H1 (cell line): ENCODE measurements around the gene DRGX. TPM values are rescaled to one million over a fixed set of nuclear protein-coding genes. Genes with fewer than 3 reads are reported as not detected.

Source experiments
- CTCF ChIA-PET: fragments of 300-600 bp; sonication (Branson Sonifier 250); formaldehyde crosslinking; loops from one replicate; lab custom pipeline; 2021; ENCODE audit not compliant: partially characterized antibody; lab: Charles Lee
- POLR2A ChIA-PET: fragments of 300-600 bp; sonication (Branson Sonifier 250); formaldehyde crosslinking; loops from one replicate; lab custom pipeline; 2021; ENCODE audit warnings: inconsistent platforms; ENCODE audit not compliant: partially characterized antibody; lab: Charles Lee
- DNase-seq, 2 experiments: peaks; one replicate each; pipeline versions ENCODE4 v3.0.0 to v3.0.0-alpha.2; 2010 to 2022; ENCODE audit warnings: low spot score in 2 of 2, low read depth in 1 of 2, mixed read lengths in 1 of 2
- FAIRE-seq: peaks from 2 replicates; lab custom pipeline; 2011; peaks lifted over from hg19 to GRCh38; lab: Jason Lieb, UNC
- H2AFZ ChIP-seq: 2 replicates; pipeline ENCODE4 v1.8.1; 2012; ENCODE audit warnings: low read length, inconsistent platforms
- H2AK5ac ChIP-seq: 2 replicates; pipeline ENCODE4 v1.6.1; 2013; ENCODE audit warnings: low read depth, low read length
- H2BK120ac ChIP-seq: replicated peaks from 2 replicates; pipeline ENCODE3; 2013; ENCODE audit warnings: low read depth, low read length, inconsistent platforms
- H2BK12ac ChIP-seq: 2 replicates; pipeline ENCODE4 v1.6.1; 2013; ENCODE audit warnings: low read depth, low read length
- H2BK15ac ChIP-seq: 2 replicates; pipeline ENCODE4 v1.6.1; 2013; ENCODE audit warnings: low read length
- H2BK20ac ChIP-seq: 2 replicates; pipeline ENCODE4 v1.6.1; 2013; ENCODE audit warnings: low read length
- H2BK5ac ChIP-seq: 2 replicates; pipeline ENCODE4 v1.6.1; 2013; ENCODE audit warnings: low read depth, low read length
- H3K14ac ChIP-seq: 2 replicates; pipeline ENCODE4 v1.6.1; 2013; ENCODE audit warnings: inconsistent platforms; ENCODE audit not compliant: insufficient read length
- H3K18ac ChIP-seq: 2 replicates; pipeline ENCODE4 v1.6.1; 2013; ENCODE audit warnings: low read length; ENCODE audit errors: extremely low read depth
- H3K23ac ChIP-seq: 2 replicates; pipeline ENCODE4 v1.6.1; 2013; ENCODE audit warnings: inconsistent platforms; ENCODE audit not compliant: insufficient read length
- H3K23me2 ChIP-seq: 2 replicates; pipeline ENCODE4 v1.6.1; 2013; ENCODE audit warnings: low read depth, low read length
- H3K27ac ChIP-seq: 2 replicates; pipeline ENCODE4 v1.6.1; 2011; ENCODE audit warnings: low read depth, low read length, inconsistent platforms
- H3K27me3 ChIP-seq, 4 experiments: replicated peaks in 1 of 4; 1 replicate in 1 of 4; 2 replicates in 3 of 4; pipeline versions ENCODE4 v1.6.1 to v1.8.1; 2011 to 2013; ENCODE audit warnings: low read length in 3 of 4, mild to moderate bottlenecking in 3 of 4, inconsistent platforms in 2 of 4, mixed read lengths in 2 of 4, moderate library complexity in 1 of 4; ENCODE audit not compliant: control insufficient read depth in 3 of 4, insufficient read depth in 3 of 4; ENCODE audit errors: extremely low read depth in 1 of 4
- H3K36me3 ChIP-seq, 4 experiments: 2 replicates each; pipeline versions ENCODE4 v1.6.1 to v1.8.1; 2011 to 2013; ENCODE audit warnings: mild to moderate bottlenecking in 4 of 4, low read length in 3 of 4, moderate library complexity in 2 of 4, control low read depth in 1 of 4, inconsistent platforms in 1 of 4; ENCODE audit not compliant: insufficient read depth in 4 of 4, control insufficient read depth in 2 of 4
- H3K4ac ChIP-seq: replicated peaks from 2 replicates; pipeline ENCODE3; 2013; ENCODE audit warnings: low read length, low read depth, mixed read lengths, inconsistent platforms; ENCODE audit not compliant: insufficient read length
- H3K4me1 ChIP-seq, 4 experiments: replicated peaks in 1 of 4; 1 replicate in 1 of 4; 2 replicates in 3 of 4; pipeline versions ENCODE4 v1.6.1 to v1.8.1; 2011 to 2013; ENCODE audit warnings: low read length in 3 of 4, inconsistent platforms in 2 of 4, mixed read lengths in 1 of 4; ENCODE audit not compliant: insufficient read depth in 4 of 4, control insufficient read depth in 3 of 4
- H3K4me2 ChIP-seq, 2 experiments: 2 replicates each; pipeline versions ENCODE4 v1.6.1 to v1.8.1; 2011 to 2013; ENCODE audit warnings: low read depth in 2 of 2, low read length in 2 of 2, control low read depth in 1 of 2, inconsistent platforms in 1 of 2, mild to moderate bottlenecking in 1 of 2; ENCODE audit not compliant: insufficient read depth in 1 of 2
- H3K4me3 ChIP-seq, 4 experiments: fragments of 200-600, 300-600 bp in 1 of 4; sonication (generic), shearing (Covaris generic), sonication (Bioruptor Twin) in 1 of 4; 2 replicates each; pipeline versions ENCODE4 v1.5.1 to v1.8.1; 2011 to 2016; ENCODE audit warnings: low read length in 4 of 4, low read depth in 3 of 4, control low read depth in 2 of 4, inconsistent platforms in 2 of 4, mild to moderate bottlenecking in 2 of 4, mixed read lengths in 1 of 4, moderate library complexity in 1 of 4; ENCODE audit not compliant: insufficient read depth in 2 of 4; ENCODE audit errors: extremely low read depth in 1 of 4
- H3K56ac ChIP-seq: replicated peaks from 2 replicates; pipeline ENCODE3; 2013; ENCODE audit warnings: low read depth, mild to moderate bottlenecking, mixed read lengths, low read length, inconsistent platforms; ENCODE audit not compliant: insufficient read length
- H3K79me1 ChIP-seq: 2 replicates; pipeline ENCODE4 v1.6.1; 2013; ENCODE audit warnings: low read depth, low read length, control low read depth
- H3K79me2 ChIP-seq, 2 experiments: 2 replicates each; pipeline versions ENCODE4 v1.6.1 to v1.8.1; 2012 to 2013; ENCODE audit warnings: low read length in 2 of 2, mild to moderate bottlenecking in 2 of 2, inconsistent platforms in 1 of 2; ENCODE audit not compliant: insufficient read depth in 2 of 2, control insufficient read depth in 1 of 2
- H3K9ac ChIP-seq, 4 experiments: replicated peaks in 1 of 4; 1 replicate in 1 of 4; 2 replicates in 3 of 4; pipeline versions ENCODE4 v1.6.1 to v1.8.1; 2011 to 2013; ENCODE audit warnings: low read depth in 3 of 4, low read length in 3 of 4, control low read depth in 2 of 4, mild to moderate bottlenecking in 2 of 4, moderate library complexity in 2 of 4, inconsistent platforms in 1 of 4; ENCODE audit errors: extremely low read depth in 1 of 4
- H3K9me3 ChIP-seq, 2 experiments: 2 replicates each; pipeline versions ENCODE4 v1.6.1 to v1.8.1; 2012 to 2013; ENCODE audit warnings: mild to moderate bottlenecking in 2 of 2, moderate library complexity in 2 of 2, control low read depth in 1 of 2, inconsistent platforms in 1 of 2, low read depth in 1 of 2, low read length in 1 of 2, mixed read lengths in 1 of 2; ENCODE audit not compliant: insufficient read depth in 2 of 2
- H4K20me1 ChIP-seq, 2 experiments: replicated peaks in 1 of 2; 2 replicates each; pipeline versions ENCODE3 to v1.8.1; 2011 to 2013; ENCODE audit warnings: inconsistent platforms in 2 of 2, low read length in 2 of 2, mild to moderate bottlenecking in 1 of 2; ENCODE audit not compliant: insufficient read depth in 2 of 2, control insufficient read depth in 1 of 2
- H4K5ac ChIP-seq: 2 replicates; pipeline ENCODE4 v1.6.1; 2013; ENCODE audit warnings: low read length, low read depth, mixed read lengths, inconsistent platforms; ENCODE audit not compliant: insufficient read length
- H4K8ac ChIP-seq: 2 replicates; pipeline ENCODE4 v1.8.0; 2013; ENCODE audit warnings: mild to moderate bottlenecking, moderate library complexity, low read length, inconsistent platforms; ENCODE audit not compliant: insufficient read depth; ENCODE audit errors: extremely low read depth
- H4K91ac ChIP-seq: replicated peaks from 2 replicates; pipeline ENCODE3; 2013; ENCODE audit warnings: low read length, mixed read lengths, inconsistent platforms; ENCODE audit not compliant: insufficient read length
- ATF2 ChIP-seq: IDR thresholded peaks from 2 replicates; pipeline ENCODE4 v1.6.1; 2012; ENCODE audit warnings: low read length, inconsistent platforms
- BACH1 ChIP-seq: IDR thresholded peaks from 2 replicates; pipeline ENCODE4 v1.6.1; 2012; ENCODE audit warnings: low read length, improper control_type of control experiment
- GTF2F1 ChIP-seq: IDR thresholded peaks from 2 replicates; pipeline ENCODE4 v1.6.1; 2012; ENCODE audit warnings: low read depth, low read length, improper control_type of control experiment, borderline replicate concordance
- HDAC2 ChIP-seq, 2 experiments: fragments of 300-600 bp in 1 of 2; sonication (generic) in 1 of 2; IDR thresholded peaks; 2 replicates each; pipeline ENCODE4 v1.6.1; 2011 to 2012; ENCODE audit warnings: low read depth in 2 of 2, low read length in 2 of 2, mild to moderate bottlenecking in 2 of 2, moderate library complexity in 2 of 2, borderline replicate concordance in 1 of 2, inconsistent platforms in 1 of 2
- POLR2A ChIP-seq, 2 experiments: IDR thresholded peaks; 1 replicate in 1 of 2; 2 replicates in 1 of 2; pipeline ENCODE4 v1.6.1; 2011; ENCODE audit warnings: low read depth in 2 of 2, low read length in 2 of 2, mild to moderate bottlenecking in 2 of 2; ENCODE audit errors: control extremely low read depth in 1 of 2
- SIX5 ChIP-seq: IDR thresholded peaks from 2 replicates; pipeline ENCODE4 v1.6.1; 2011; ENCODE audit warnings: mild to moderate bottlenecking, low read depth, low read length
- TAF1 ChIP-seq: IDR thresholded peaks from 2 replicates; pipeline ENCODE4 v1.6.1; 2011; ENCODE audit warnings: mild to moderate bottlenecking, low read depth, low read length
- TBP ChIP-seq: IDR thresholded peaks from 2 replicates; pipeline ENCODE4 v1.6.1; 2011; ENCODE audit warnings: low read depth, low read length, improper control_type of control experiment
- WGBS, 2 experiments: shearing (Covaris generic) in 1 of 2; methylation state at CpG; one replicate each; pipeline versions ENCODE4 v1.1.6 to v1.1.7; 2013 to 2015; ENCODE audit warnings: low lambda C conversion rate in 2 of 2, mixed read lengths in 2 of 2, inconsistent platforms in 1 of 2, low coverage in 1 of 2, missing lambda C conversion rate in 1 of 2; ENCODE audit not compliant: insufficient replicate concordance in 2 of 2, insufficient coverage in 1 of 2, insufficient read length in 1 of 2; ENCODE audit errors: extremely low coverage in 1 of 2, missing lambda C conversion rate in 1 of 2; 5-methylcytosine and 5-hydroxymethylcytosine counted together
- polyA plus RNA-seq, 7 experiments: library from polyadenylated mRNA; depleted of rRNA in 3 of 7; stranded (reverse) in 5 of 7; unstranded in 2 of 7; fragments of >200 nt in 5 of 7; fragments of 200-250 nt in 2 of 7; gene quantifications; 1 replicate in 5 of 7; 2 replicates in 1 of 7; 4 replicates in 1 of 7; pipeline versions ENCODE4 v1.2.1 to v1.2.3, GENCODE V29; 2011 to 2013; ENCODE audit warnings: missing spikeins in 2 of 7, mixed read lengths in 2 of 7
- total RNA-seq: library from RNA; stranded (reverse); fragmentation: NEBNext Ultra II Directional; extraction: Animal tissue kit (Norgen Biotek cat#: 25700); gene quantifications from 2 replicates; pipeline ENCODE4 v1.2.1, GENCODE V29; 2021
- TF ChIP-seq, protein P1 (sequence below): IDR thresholded peaks from 2 replicates; pipeline ENCODE4 v1.6.1; 2011; ENCODE audit warnings: low read depth, mild to moderate bottlenecking, low read length; ENCODE audit not compliant: insufficient read depth

DRGX gene
- total and polyA plus RNA-seq, 2 of the 8 experiments (the other 6 are each of a cell fraction or from before 2014, with no cell fraction given) = not detected

GRCh38 chr10:49426490-49427360 is 30.8 kb upstream of the DRGX start:
- no peaks in the 10 kb centered on the region for H4K20me1 ChIP-seq
- H3K18ac ChIP-seq = no peak overlapping the region
- no peak overlapping the region for H3K9ac ChIP-seq
- H3K14ac ChIP-seq = no peak overlapping the region
- 88% methylated on average over 9 of the region's 9 CpGs; no CpG with 5 or more reads in 1 of the 2 experiments for WGBS, 2 experiments
- DNase-seq (no peak), FAIRE-seq (no peak)
- H3K23ac ChIP-seq = no peak overlapping the region
- no peaks in the 10 kb centered on the region for H3K4me1 ChIP-seq
- no peak overlapping the region for H2BK20ac ChIP-seq
- no peak overlapping the region for H3K27ac ChIP-seq
- H3K79me1 ChIP-seq = no peaks in the 10 kb centered on the region
- H2AK5ac ChIP-seq = no peak overlapping the region
- H2BK15ac ChIP-seq = no peak overlapping the region
- H4K5ac ChIP-seq = no peak overlapping the region
- H4K8ac ChIP-seq = no peak overlapping the region
- no peak overlapping the region for H4K91ac ChIP-seq
- CTCF ChIA-PET = interaction anchor here (0.8 to 3.4 kb wide), 2 partner anchors 18 to 37 kb away, joined by 3 to 13 read pairs; no protein-coding TSS in a partner anchor
- POLR2A ChIA-PET = no interaction called here
- no peak overlapping the region for H2BK120ac ChIP-seq
- H3K4ac ChIP-seq = no peak overlapping the region
- TF ChIP-seq TBP = no peak
- TF ChIP-seq BACH1 = no peak
- TF ChIP-seq TAF1 = no peak
- TF ChIP-seq SIX5 = no peak
- no peak for TF ChIP-seq HDAC2 (IDR thresholded peaks at IDR 0.05; ENCODE audit: borderline replicate concordance in 1 of 2, low read depth in 2 of 2, low read length in 2 of 2)
- no peak for TF ChIP-seq POLR2A (IDR thresholded peaks at IDR 0.05; ENCODE audit: control extremely low read depth in 1 of 2, low read depth in 2 of 2, low read length in 2 of 2)
- no peak for TF ChIP-seq GTF2F1
- no peak for TF ChIP-seq ATF2
- TF ChIP-seq, protein P1, sequence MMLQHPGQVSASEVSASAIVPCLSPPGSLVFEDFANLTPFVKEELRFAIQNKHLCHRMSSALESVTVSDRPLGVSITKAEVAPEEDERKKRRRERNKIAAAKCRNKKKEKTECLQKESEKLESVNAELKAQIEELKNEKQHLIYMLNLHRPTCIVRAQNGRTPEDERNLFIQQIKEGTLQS = no peak
- H2AFZ ChIP-seq = no peak overlapping the region
- H3K79me2 ChIP-seq = no peaks in the 10 kb centered on the region
- H3K27me3 ChIP-seq = no peaks in the 10 kb centered on the region
- H3K9me3 ChIP-seq = peaks cover 15 to 21% of the 10 kb centered on the region in 2 experiments
- H3K36me3 ChIP-seq = no peaks in the 10 kb centered on the region
- no peak overlapping the region for H3K4me3 ChIP-seq
- H3K56ac ChIP-seq = no peak overlapping the region
- no peak overlapping the region for H2BK12ac ChIP-seq
- peaks cover 4% of the 10 kb centered on the region; the same call in 1 of the 2 replicates for H3K23me2 ChIP-seq
- no peak overlapping the region for H2BK5ac ChIP-seq
- no peak overlapping the region for H3K4me2 ChIP-seq
